NCI-H128 (cell line): ENCODE results near the gene B4GALT4.

Experiments
- DNase-seq: peaks from one replicate; lab custom pipeline; 2025; ENCODE audit not compliant: unreplicated experiment; lab: John Stamatoyannopoulos, UW

Gene B4GALT4

GRCh38 chr3:119237299-119237698 lies 3.4 kb downstream of the B4GALT4 start:
- no peak for DNase-seq

DNA sequence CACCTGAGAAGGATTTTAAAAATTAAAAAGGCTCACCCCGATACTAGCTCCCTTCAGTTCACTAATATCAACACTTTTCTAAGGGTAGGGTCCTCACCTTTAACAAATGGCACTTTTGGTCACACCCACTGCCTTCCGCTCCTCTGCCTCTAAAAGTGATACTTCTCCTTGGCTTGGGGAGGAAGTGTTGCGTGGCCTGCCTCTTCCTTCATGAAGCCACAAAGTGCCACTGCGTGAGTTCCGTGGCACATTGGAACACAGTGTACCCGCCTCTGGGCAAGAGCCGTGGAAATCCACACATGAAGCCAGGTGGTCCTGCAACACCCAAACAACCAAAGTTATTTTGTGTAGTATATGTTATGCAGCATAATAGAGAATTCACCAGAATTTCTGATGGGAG lies 3.9 kb downstream of the B4GALT4 start:
- DNase-seq = no peak

- no peak for DNase-seq
Observed at GRCh38 chr3:119235151-119235550, 5.5 kb downstream of the B4GALT4 start.

DNA sequence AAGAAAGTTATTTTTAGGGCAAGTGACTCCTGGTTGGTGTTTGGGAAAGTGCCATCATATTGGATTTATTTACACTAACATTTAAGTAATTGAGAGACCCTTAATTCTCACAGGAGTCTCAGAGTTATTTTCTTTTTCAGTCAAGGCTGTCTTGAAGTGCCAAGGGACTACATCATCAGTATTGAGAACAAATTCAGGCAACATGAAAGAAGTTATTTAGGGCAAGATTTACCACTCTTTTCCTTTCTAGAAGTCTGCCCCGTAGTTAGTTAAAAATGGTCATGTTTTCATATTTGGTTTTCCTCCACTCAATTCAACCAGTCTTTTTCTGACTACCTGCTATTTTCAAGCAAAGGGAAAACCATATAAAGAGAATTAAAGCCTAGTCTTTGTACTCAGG lies 6.1 kb downstream of the B4GALT4 start:
- DNase-seq = no peak

GRCh38 chr3:119230745-119231144 lies 9.9 kb downstream of the B4GALT4 start:
- DNase-seq = no peak

- no peak for DNase-seq
Observed at GRCh38 chr3:119230071-119230470, 10.6 kb downstream of the B4GALT4 start.

- no peak for DNase-seq
Observed at GRCh38 chr3:119229190-119229589, 11.5 kb downstream of the B4GALT4 start.

- no peak for DNase-seq
Observed at GRCh38 chr3:119228373-119229145, 12.1 kb downstream of the B4GALT4 start.

- no peak for DNase-seq
Observed at GRCh38 chr3:119227070-119227850, 13.4 kb downstream of the B4GALT4 start.

- no peak for DNase-seq
Observed at GRCh38 chr3:119225121-119225520, 15.6 kb downstream of the B4GALT4 start.

GRCh38 chr3:119223511-119223910 lies 17.2 kb downstream of the B4GALT4 start:
- DNase-seq = no peak

GRCh38 chr3:119222391-119222790 lies 18.3 kb downstream of the B4GALT4 start:
- no peak for DNase-seq

DNA sequence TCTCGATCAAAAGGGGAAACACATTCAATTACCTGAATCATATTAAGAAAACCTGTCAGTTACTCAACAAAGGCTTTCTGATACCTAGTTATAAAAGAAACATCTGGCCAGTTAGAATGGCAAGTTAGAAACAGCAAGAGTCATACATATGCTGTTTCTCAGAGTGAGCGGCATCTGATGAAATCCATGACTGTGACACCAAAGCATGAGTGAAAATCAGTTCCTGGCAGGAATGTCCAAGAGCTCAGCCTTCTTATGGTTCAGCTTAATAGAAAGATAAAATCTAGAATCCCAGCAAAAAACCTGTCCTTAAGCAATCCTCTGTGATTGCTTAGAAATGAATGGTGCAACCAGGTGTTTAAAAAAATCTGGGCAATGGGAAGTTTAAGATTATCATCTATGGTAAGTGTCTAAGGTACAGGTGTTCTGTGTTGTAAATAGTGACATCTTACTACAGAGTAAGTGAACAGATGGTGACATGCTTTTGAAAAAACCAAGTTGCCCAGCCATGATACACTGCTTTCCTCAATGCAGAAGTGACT lies 18.8 kb downstream of the B4GALT4 start:
- DNase-seq = no peak

- DNase-seq = no peak
Observed at GRCh38 chr3:119220970-119221667, 19.6 kb downstream of the B4GALT4 start.

GRCh38 chr3:119220198-119220597 lies 20.5 kb downstream of the B4GALT4 start:
- no peak for DNase-seq

DNA sequence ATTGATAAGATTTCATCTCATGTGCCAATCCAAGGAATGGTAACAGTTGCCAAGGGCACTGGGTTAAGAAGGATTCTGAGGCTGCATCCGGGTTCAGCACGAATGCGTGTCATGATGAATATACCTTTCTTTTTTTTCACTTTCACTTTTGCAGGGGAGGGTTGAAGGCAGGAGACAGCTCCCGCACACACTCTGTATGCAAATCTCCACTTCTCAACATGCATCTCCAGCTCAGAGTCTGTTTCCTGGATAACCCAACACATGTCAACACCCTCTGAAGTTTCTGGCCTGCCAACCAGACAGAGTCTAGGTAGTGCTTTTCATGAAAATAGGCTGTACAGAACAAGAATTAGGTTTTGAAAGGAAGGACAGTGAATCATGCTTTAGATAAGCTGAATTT lies 21.6 kb downstream of the B4GALT4 start:
- DNase-seq = no peak

- no peak for DNase-seq
Observed at GRCh38 chr3:119211803-119212202, 28.9 kb downstream of the B4GALT4 start.

DNA sequence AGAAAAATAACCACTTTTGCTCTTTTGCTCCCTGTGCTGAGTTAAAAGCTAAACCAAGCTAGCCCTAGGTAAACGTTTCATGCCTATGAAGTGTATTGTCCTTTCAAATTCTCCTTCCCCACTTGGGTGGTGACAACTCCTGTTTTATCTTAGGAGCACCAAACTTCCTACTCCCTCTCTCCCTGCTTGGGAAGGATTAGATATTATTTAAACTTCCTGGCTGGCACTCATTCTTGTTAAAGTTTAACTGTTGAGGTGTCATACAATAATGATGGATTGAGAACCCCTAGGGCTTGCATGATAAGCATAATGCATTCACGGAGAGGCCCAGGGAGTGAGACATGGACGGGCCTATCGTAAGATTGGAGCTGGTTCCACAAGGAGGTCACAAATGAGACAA lies 29.5 kb downstream of the B4GALT4 start:
- DNase-seq = no peak

- DNase-seq = no peak
Observed at GRCh38 chr3:119207512-119207875, 33.2 kb downstream of the B4GALT4 start.

GRCh38 chr3:119206611-119207511 lies 33.8 kb downstream of the B4GALT4 start:
- DNase-seq = no peak

DNA sequence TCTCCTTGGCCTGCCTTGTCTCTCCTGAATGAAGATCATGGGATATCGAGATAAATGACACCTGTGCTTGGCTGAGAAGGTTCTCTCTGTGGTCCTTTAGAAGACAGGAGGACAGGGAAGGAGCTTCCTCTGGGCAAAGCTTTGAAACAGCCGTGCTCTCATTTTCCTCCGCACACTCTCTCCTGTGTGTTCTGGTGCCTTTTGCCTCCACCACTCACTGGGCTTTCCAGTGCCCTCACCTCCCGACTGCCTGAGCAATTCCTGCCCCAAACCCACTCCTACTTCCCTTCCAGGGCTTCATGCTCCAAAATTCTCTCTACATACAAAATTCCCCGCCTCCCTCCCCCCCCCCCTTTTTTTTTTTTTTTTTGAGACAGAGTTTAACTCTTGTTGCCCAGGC lies 35.0 kb downstream of the B4GALT4 start:
- DNase-seq = no peak
